Measurements from ENCODE around the gene PNRC2.

DNA sequence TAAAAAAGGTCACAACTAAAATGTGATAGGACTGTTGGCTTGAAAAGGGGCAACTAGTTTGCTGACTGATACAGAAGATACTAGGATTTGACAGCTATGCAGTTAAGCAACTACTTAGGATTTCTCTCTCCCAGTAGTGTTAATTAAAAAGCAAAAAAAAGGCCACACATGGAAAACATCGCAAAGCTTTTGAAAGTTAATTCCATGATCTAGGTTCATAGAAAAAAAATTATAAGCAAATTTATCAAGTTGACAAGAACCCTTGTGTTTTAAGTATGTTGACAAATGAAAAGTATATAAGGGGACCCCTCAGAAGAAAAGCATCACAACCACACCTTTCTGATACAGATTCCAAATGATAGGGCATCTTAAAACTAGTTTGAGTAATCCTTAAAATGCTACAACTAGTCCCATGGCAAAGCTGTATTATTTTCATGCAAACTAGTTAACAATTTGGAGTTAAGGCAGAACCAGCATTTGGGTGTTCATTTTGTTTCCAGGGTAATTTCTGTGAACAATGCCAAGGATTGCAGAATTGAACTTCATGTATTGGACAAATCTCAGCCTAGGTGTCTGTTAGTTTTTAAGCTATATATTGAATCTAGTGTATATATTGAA is 4.1 kb downstream of the PNRC2 start:
- TF ChIP-seq, protein P1, sequence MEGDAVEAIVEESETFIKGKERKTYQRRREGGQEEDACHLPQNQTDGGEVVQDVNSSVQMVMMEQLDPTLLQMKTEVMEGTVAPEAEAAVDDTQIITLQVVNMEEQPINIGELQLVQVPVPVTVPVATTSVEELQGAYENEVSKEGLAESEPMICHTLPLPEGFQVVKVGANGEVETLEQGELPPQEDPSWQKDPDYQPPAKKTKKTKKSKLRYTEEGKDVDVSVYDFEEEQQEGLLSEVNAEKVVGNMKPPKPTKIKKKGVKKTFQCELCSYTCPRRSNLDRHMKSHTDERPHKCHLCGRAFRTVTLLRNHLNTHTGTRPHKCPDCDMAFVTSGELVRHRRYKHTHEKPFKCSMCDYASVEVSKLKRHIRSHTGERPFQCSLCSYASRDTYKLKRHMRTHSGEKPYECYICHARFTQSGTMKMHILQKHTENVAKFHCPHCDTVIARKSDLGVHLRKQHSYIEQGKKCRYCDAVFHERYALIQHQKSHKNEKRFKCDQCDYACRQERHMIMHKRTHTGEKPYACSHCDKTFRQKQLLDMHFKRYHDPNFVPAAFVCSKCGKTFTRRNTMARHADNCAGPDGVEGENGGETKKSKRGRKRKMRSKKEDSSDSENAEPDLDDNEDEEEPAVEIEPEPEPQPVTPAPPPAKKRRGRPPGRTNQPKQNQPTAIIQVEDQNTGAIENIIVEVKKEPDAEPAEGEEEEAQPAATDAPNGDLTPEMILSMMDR (IDR thresholded peaks at IDR 0.05) = no peak
- TF ChIP-seq POLR2A (IDR thresholded peaks at IDR 0.05) = no peak
